GM21737 (cell line): Measurements from ENCODE around the gene ZNF385B.
"Not testable (repeated sequence)": the region's sequence is repeated elsewhere in the genome, so short reads cannot be mapped to it uniquely, and the experiment has no call there.

ENCODE experiments used
- ATAC-seq: cut with Tn5 transposase; IDR thresholded peaks from one replicate; pipeline ENCODE4 v1.9.1; 2021; ENCODE audit warnings: mild to moderate bottlenecking, moderate library complexity; ENCODE audit not compliant: unreplicated experiment

The ZNF385B gene

GRCh38 chr2:179645047-179645446 is 216.4 kb downstream of the ZNF385B start:
- no peak for ATAC-seq

GRCh38 chr2:179642462-179642861 is 218.9 kb downstream of the ZNF385B start:
- ATAC-seq: no peak

GRCh38 chr2:179636995-179637394 is 224.4 kb downstream of the ZNF385B start:
- no peak for ATAC-seq

GRCh38 chr2:179636100-179636980 is 225.1 kb downstream of the ZNF385B start:
- ATAC-seq: no peak

- not testable (repeated sequence) for ATAC-seq
Observed at GRCh38 chr2:179631769-179632385, 229.5 kb downstream of the ZNF385B start.

GRCh38 chr2:179629776-179630175 is 231.6 kb downstream of the ZNF385B start:
- ATAC-seq: not testable (repeated sequence)

- no peak for ATAC-seq
Observed at GRCh38 chr2:179626261-179626660, 235.2 kb downstream of the ZNF385B start.

GRCh38 chr2:179622635-179623300 is 238.6 kb downstream of the ZNF385B start:
- no peak for ATAC-seq

GRCh38 chr2:179622112-179622511 is 239.3 kb downstream of the ZNF385B start:
- ATAC-seq: no peak

GRCh38 chr2:179619947-179620467 is 241.4 kb downstream of the ZNF385B start:
- no peak for ATAC-seq

- ATAC-seq: no peak
Observed at GRCh38 chr2:179614121-179614520, 247.3 kb downstream of the ZNF385B start.

GRCh38 chr2:179613701-179614100 is 247.7 kb downstream of the ZNF385B start:
- ATAC-seq: no peak

- ATAC-seq: no peak
Observed at GRCh38 chr2:179613299-179613651, 248.1 kb downstream of the ZNF385B start.

GRCh38 chr2:179612591-179613298 is 248.7 kb downstream of the ZNF385B start:
- no peak for ATAC-seq

- no peak for ATAC-seq
Observed at GRCh38 chr2:179612108-179612507, 249.3 kb downstream of the ZNF385B start.

- no peak for ATAC-seq
Observed at GRCh38 chr2:179606141-179606540, 255.3 kb downstream of the ZNF385B start.

GRCh38 chr2:179605341-179605740 is 256.1 kb downstream of the ZNF385B start:
- ATAC-seq: no peak

- ATAC-seq: no peak
Observed at GRCh38 chr2:179604598-179604997, 256.8 kb downstream of the ZNF385B start.

GRCh38 chr2:179602452-179602851 is 259.0 kb downstream of the ZNF385B start:
- no peak for ATAC-seq

- ATAC-seq: no peak
Observed at GRCh38 chr2:179596018-179596417, 265.4 kb downstream of the ZNF385B start.

GRCh38 chr2:179595284-179595683 is 266.1 kb downstream of the ZNF385B start:
- no peak for ATAC-seq
